GM12878 (cell line): Measurements from ENCODE around the gene CXCL13. TPM values are rescaled to one million over a fixed set of nuclear protein-coding genes. Genes with fewer than 3 reads are reported as not detected.

Experiments used
- ATAC-seq: fragments of 200-7000 bp; cut with Tn5 transposase; 3 replicates; pipeline ENCODE4 v1.9.1; 2020; ENCODE audit warnings: mild to moderate bottlenecking, moderate library complexity
- BruUV-seq: library from RNA; stranded (reverse); fragments of 400-500 nt; replicated peaks from 2 replicates; lab custom pipeline; 2021; lab: Mats Ljungman, UMichigan
- CTCF ChIA-PET: fragments of 300-600 bp; sonication (Branson Sonifier 250); formaldehyde crosslinking; extraction: SDS; loops from one replicate; lab custom pipeline; 2021; ENCODE audit warnings: inconsistent platforms; lab: Yijun Ruan, JAX
- POLR2A ChIA-PET: fragments of 350-600 bp; formaldehyde crosslinking; extraction: SDS; loops from one replicate; lab custom pipeline; 2021; ENCODE audit warnings: inconsistent platforms; lab: Charles Lee
- RAD21 ChIA-PET: fragments of 300-600 bp; sonication (Branson Sonifier 250); formaldehyde crosslinking; loops from one replicate; lab custom pipeline; 2023; ENCODE audit warnings: antibody characterized with exemption; ENCODE audit not compliant: unreplicated experiment; lab: Charles Lee
- SMC1A ChIA-PET: fragments of 300-600 bp; sonication (Branson Sonifier 250); formaldehyde crosslinking; loops from one replicate; lab custom pipeline; 2023; ENCODE audit not compliant: unreplicated experiment, uncharacterized antibody; lab: Charles Lee
- DNase-seq: peaks from one replicate; pipeline ENCODE4 v3.0.0-alpha.2; 2011; ENCODE audit warnings: low read depth, low spot score
- FAIRE-seq: peaks from 3 replicates; lab custom pipeline; 2011; peaks lifted over from hg19 to GRCh38; lab: Jason Lieb, UNC
- H2AFZ ChIP-seq: 2 replicates; pipeline ENCODE4 v1.6.0; 2011; ENCODE audit warnings: low read depth, low read length, control low read depth; ENCODE audit not compliant: control insufficient read depth
- H3K27ac ChIP-seq: 2 replicates; pipeline ENCODE4 v1.5.1; 2011; ENCODE audit warnings: control low read depth; ENCODE audit not compliant: control insufficient read depth, insufficient read depth
- H3K27me3 ChIP-seq, 2 experiments: replicated peaks in 1 of 2; 2 replicates each; pipeline versions ENCODE4 v1.6.0 to v1.6.1; 2011; ENCODE audit warnings: low read length in 1 of 2; ENCODE audit not compliant: control insufficient read depth in 2 of 2, insufficient read depth in 2 of 2
- H3K36me3 ChIP-seq, 2 experiments: 2 replicates each; pipeline ENCODE4 v1.5.1; 2011; ENCODE audit warnings: low read length in 1 of 2; ENCODE audit not compliant: control insufficient read depth in 2 of 2, insufficient read depth in 2 of 2
- H3K4me1 ChIP-seq: 2 replicates; pipeline ENCODE4 v1.6.1; 2011; ENCODE audit warnings: mild to moderate bottlenecking, low read length, moderate library complexity, mixed read lengths; ENCODE audit not compliant: control insufficient read depth, insufficient read depth
- H3K4me2 ChIP-seq: 2 replicates; pipeline ENCODE4 v1.6.0; 2011; ENCODE audit warnings: control low read depth; ENCODE audit not compliant: control insufficient read depth, insufficient read depth
- H3K4me3 ChIP-seq: fragments of 200-600 bp; sonication (generic); 2 replicates; pipeline ENCODE4 v1.5.1; 2016
- H3K79me2 ChIP-seq: 2 replicates; pipeline ENCODE4 v1.6.0; 2011; ENCODE audit warnings: low read length; ENCODE audit not compliant: control insufficient read depth, insufficient read depth
- H3K9ac ChIP-seq: 2 replicates; pipeline ENCODE4 v1.8.0; 2011; ENCODE audit warnings: low read length, control low read depth, mixed read lengths; ENCODE audit not compliant: control insufficient read depth, insufficient read depth
- H3K9me3 ChIP-seq: replicated peaks from 3 replicates; pipeline ENCODE4 v1.5.1; 2011; ENCODE audit warnings: mild to moderate bottlenecking, low read length; ENCODE audit not compliant: control insufficient read depth, insufficient read depth
- H4K20me1 ChIP-seq: 2 replicates; pipeline ENCODE4 v1.6.0; 2011; ENCODE audit not compliant: control insufficient read depth, insufficient read depth
- BCL3 ChIP-seq: IDR thresholded peaks from 2 replicates; pipeline ENCODE4 v1.6.1; 2011; ENCODE audit warnings: borderline replicate concordance, low read depth, mild to moderate bottlenecking, moderate library complexity, low read length; ENCODE audit not compliant: insufficient read depth, poor library complexity, severe bottlenecking
- CREB1 ChIP-seq: IDR thresholded peaks from 2 replicates; pipeline ENCODE4 v1.6.1; 2012; ENCODE audit warnings: low read depth, mild to moderate bottlenecking, inconsistent platforms
- MYC ChIP-seq: IDR thresholded peaks from 2 replicates; pipeline ENCODE4 v1.6.1; 2011; ENCODE audit warnings: mild to moderate bottlenecking, low read length, moderate library complexity, inconsistent platforms; ENCODE audit not compliant: insufficient read depth, insufficient replicate concordance, insufficient read length, severe bottlenecking
- NRF1 ChIP-seq: conservative IDR thresholded peaks from 2 replicates; pipeline ENCODE4 v1.6.1; 2011; ENCODE audit warnings: mild to moderate bottlenecking, low read depth, low read length, improper control_type of control experiment
- PKNOX1 ChIP-seq: fragments of 450-650 bp; IDR thresholded peaks from 2 replicates; pipeline ENCODE4 v1.6.1; 2016; ENCODE audit warnings: mild to moderate bottlenecking
- POLR2AphosphoS2 ChIP-seq: IDR thresholded peaks from 2 replicates; pipeline ENCODE4 v1.6.1; 2011; ENCODE audit warnings: low read depth, mild to moderate bottlenecking, low read length, improper control_type of control experiment, moderate library complexity
- RELB ChIP-seq: fragments of 450-650 bp; IDR thresholded peaks from 2 replicates; pipeline ENCODE4 v1.6.1; 2017; ENCODE audit warnings: low read depth, mild to moderate bottlenecking, moderate library complexity
- SMAD5 ChIP-seq: IDR thresholded peaks from 2 replicates; pipeline ENCODE4 v1.6.1; 2016; ENCODE audit warnings: antibody characterized with exemption, low read depth
- WRNIP1 ChIP-seq: IDR thresholded peaks from 2 replicates; pipeline ENCODE4 v1.6.1; 2011; ENCODE audit warnings: low read depth, low read length, improper control_type of control experiment, borderline replicate concordance
- YY1 ChIP-seq: IDR thresholded peaks from 2 replicates; pipeline ENCODE4 v1.6.1; 2011; ENCODE audit warnings: low read depth, mild to moderate bottlenecking, low read length
- ZBED1 ChIP-seq: IDR thresholded peaks from 2 replicates; pipeline ENCODE4 v1.6.1; 2016; ENCODE audit warnings: borderline replicate concordance
- ZBTB11 ChIP-seq: fragments of 450-650 bp; formaldehyde crosslinking; IDR thresholded peaks from 2 replicates; pipeline ENCODE4 v1.5.0; 2022; ENCODE audit warnings: mild to moderate bottlenecking, missing genetic modification characterization
- ZBTB4 ChIP-seq: fragments of 450-650 bp; formaldehyde crosslinking; IDR thresholded peaks from 2 replicates; pipeline ENCODE4 v1.4.0; 2022; ENCODE audit warnings: mild to moderate bottlenecking, moderate library complexity
- WGBS: methylation state at CpG from one replicate; pipeline ENCODE4 v1.1.6; 2016; ENCODE audit warnings: low lambda C conversion rate; ENCODE audit not compliant: insufficient replicate concordance, insufficient coverage; ENCODE audit errors: missing lambda C conversion rate; 5-methylcytosine and 5-hydroxymethylcytosine counted together
- in situ Hi-C: fragments of 300-500 bp; cut with MboI; formaldehyde crosslinking; loops from 9 replicates; pipeline ENCODE4 v1.14.3; 2018; ENCODE audit warnings: mixed read lengths
- intact Hi-C: fragments of 100-400 bp; cut with micrococcal nuclease; formaldehyde crosslinking; loops from one replicate; pipeline ENCODE4 v1.14.2; 2022; ENCODE audit not compliant: unreplicated experiment
- polyA plus RNA-seq, 11 experiments: library from polyadenylated mRNA; depleted of rRNA in 4 of 11; unstranded in 6 of 11; stranded (reverse) in 5 of 11; fragments of >200 nt; fragmentation: Nextera tagmentation in 4 of 11; fragmentation: Illumina TruSeq in 1 of 11; extraction: Ambion mirVana in 4 of 11; extraction: Trizol in 1 of 11; gene quantifications; 1 replicate in 1 of 11; 2 replicates in 10 of 11; pipeline versions ENCODE4 v1.2.1 to v1.2.3, GENCODE V29; 2011 to 2016; ENCODE audit warnings: inconsistent platforms in 2 of 11, missing spikeins in 2 of 11, low read depth in 1 of 11
- total RNA-seq, 4 experiments: library from RNA; depleted of rRNA in 3 of 4; stranded (reverse); fragments of >200 nt in 3 of 4; fragmentation: Illumina TruSeq in 1 of 4; extraction: Trizol in 1 of 4; gene quantifications; 2 replicates each; pipeline versions ENCODE4 v1.2.1 to v1.2.3, GENCODE V29; 2013 to 2021

CXCL13 gene
- total and polyA plus RNA-seq, 10 of the 15 experiments (the other 5 are each of a cell fraction or from before 2014, with no cell fraction given) = 0.05 to 0.16 TPM; not detected in 8

GRCh38 chr4:77560170-77560569 lies 45.5 kb upstream of the CXCL13 start:
- Histone ChIP-seq H3K9me3 (no peaks in the 10 kb centered on the region; the same call in 2 of the 3 replicates), H3K4me2 (no peak overlapping the region), H4K20me1 (no peaks in the 10 kb centered on the region), H3K36me3 (no peaks in the 10 kb centered on the region), H3K9ac (no peak overlapping the region), H2AFZ (no peak overlapping the region), H3K27ac (no peak overlapping the region), H3K27me3 (no peaks in the 10 kb centered on the region), H3K4me1 (no peaks in the 10 kb centered on the region), H3K4me3 (no peak overlapping the region), H3K79me2 (no peaks in the 10 kb centered on the region)
- POLR2A ChIA-PET = no interaction called here
- BruUV-seq = no TSS peak
- RAD21 ChIA-PET = no interaction called here
- no peak for ATAC-seq
- no peak for FAIRE-seq
- SMC1A ChIA-PET = no interaction called here
- WGBS = 0% methylated on average over 1 of the region's 1 CpG
- TF ChIP-seq SMAD5 (no peak), RELB (no peak), BCL3 (no peak), PKNOX1 (no peak), MYC (no peak), WRNIP1 (no peak), NRF1 (no peak), ZBTB11 (CRISPR knock-in tag) (no peak), YY1 (no peak), ZBED1 (no peak), POLR2AphosphoS2 (no peak), CREB1 (no peak), ZBTB4 (CRISPR knock-in tag) (no peak)
- CTCF ChIA-PET = interaction anchor here (0.8 to 1.3 kb wide), 2 partner anchors 41 to 467 kb away, joined by 3 read pairs; no protein-coding TSS in a partner anchor
- in situ Hi-C loops (no loop called here), intact Hi-C loops (no loop called here)
- DNase-seq = no peak
